A673 (cell line): ENCODE data around the gene BANF1. TPM values are rescaled to one million over a fixed set of nuclear protein-coding genes. Genes with fewer than 3 reads are reported as not detected.

ENCODE experiments used
- BruUV-seq: library from RNA; stranded (reverse); fragments of 400-500 nt; replicated peaks from 2 replicates; lab custom pipeline; 2021; lab: Mats Ljungman, UMichigan
- CTCF ChIA-PET: fragments of 300-600 bp; sonication (Branson Sonifier 250); formaldehyde crosslinking; loops from one replicate; lab custom pipeline; 2022; ENCODE audit warnings: antibody characterized with exemption; lab: Charles Lee
- POLR2A ChIA-PET: fragments of 300-600 bp; sonication (Branson Sonifier 250); formaldehyde crosslinking; loops from one replicate; lab custom pipeline; 2022; ENCODE audit warnings: antibody characterized with exemption; ENCODE audit not compliant: low non-redundant PET; lab: Charles Lee
- DNase-seq: peaks from one replicate; pipeline ENCODE4 v3.0.0-alpha.2; 2015; ENCODE audit warnings: low spot score
- H3K27ac ChIP-seq: fragments of 200-600 bp; sonication (generic); 2 replicates; pipeline ENCODE4 v1.5.1; 2016; ENCODE audit warnings: mixed run types, low read depth, mild to moderate bottlenecking, mixed read lengths, antibody characterized with exemption, low read length; ENCODE audit not compliant: poor library complexity, severe bottlenecking
- H3K27me3 ChIP-seq: fragments of 200-600 bp; sonication (generic); replicated peaks from 2 replicates; pipeline ENCODE4 v1.6.1; 2017; ENCODE audit warnings: mixed run types, low read depth, mild to moderate bottlenecking, mixed read lengths, antibody characterized with exemption, low read length; ENCODE audit not compliant: insufficient read depth, poor library complexity
- H3K36me3 ChIP-seq: fragments of 200-600 bp; sonication (generic); 2 replicates; pipeline ENCODE4 v1.6.1; 2016; ENCODE audit warnings: mixed run types, mild to moderate bottlenecking, mixed read lengths, antibody characterized with exemption, low read length; ENCODE audit not compliant: insufficient read depth, poor library complexity, severe bottlenecking
- H3K4me1 ChIP-seq: fragments of 200-600 bp; sonication (generic); 2 replicates; pipeline ENCODE4 v1.6.1; 2017; ENCODE audit warnings: mixed run types, mild to moderate bottlenecking, mixed read lengths, antibody characterized with exemption, low read length; ENCODE audit not compliant: insufficient read depth, poor library complexity, severe bottlenecking
- H3K4me3 ChIP-seq: fragments of 200-600 bp; sonication (generic); 2 replicates; pipeline ENCODE4 v1.5.1; 2016; ENCODE audit warnings: low read depth, mixed run types, mild to moderate bottlenecking, mixed read lengths, low read length; ENCODE audit not compliant: poor library complexity, severe bottlenecking
- H3K9me3 ChIP-seq: fragments of 200-600 bp; sonication (generic); 2 replicates; pipeline ENCODE4 v1.6.1; 2016; ENCODE audit warnings: mixed run types, low read depth, mild to moderate bottlenecking, mixed read lengths, antibody characterized with exemption, low read length; ENCODE audit not compliant: poor library complexity, severe bottlenecking
- EZH2 ChIP-seq: fragments of 200-600 bp; sonication (generic); IDR thresholded peaks from 2 replicates; pipeline ENCODE4 v1.6.1; 2017; ENCODE audit warnings: borderline replicate concordance, low read depth, mild to moderate bottlenecking, mixed read lengths, antibody characterized with exemption, low read length; ENCODE audit not compliant: poor library complexity, severe bottlenecking
- intact Hi-C: fragments of 100-400 bp; cut with micrococcal nuclease; formaldehyde crosslinking; loops from one replicate; pipeline ENCODE4 v1.10.0; 2022; ENCODE audit not compliant: unreplicated experiment
- total RNA-seq: library from RNA; stranded (reverse); gene quantifications from 2 replicates; pipeline ENCODE4 v1.2.3, GENCODE V29; 2021
- TF ChIP-seq, protein P1 (sequence below): fragments of 300-800, 200-600 bp; sonication (generic); conservative IDR thresholded peaks from 2 replicates; pipeline ENCODE4 v1.5.1; 2017; ENCODE audit warnings: low read depth, mild to moderate bottlenecking, antibody characterized with exemption, low read length, moderate library complexity, mixed read lengths

Gene BANF1
- total RNA-seq, 1 experiment from 2014 or later, result 556 TPM

- DNase-seq, result no peak
- BruUV-seq, result TSS peak; percentile 32
- Histone ChIP-seq H3K4me3 (no peak overlapping the region), H3K9me3 (no peaks in the 10 kb centered on the region), H3K27ac (no peak overlapping the region), H3K36me3 (peaks cover 58% of the 10 kb centered on the region), H3K27me3 (no peaks in the 10 kb centered on the region), H3K4me1 (peaks cover 8% of the 10 kb centered on the region)
- no peak for TF ChIP-seq EZH2
- TF ChIP-seq, protein P1, sequence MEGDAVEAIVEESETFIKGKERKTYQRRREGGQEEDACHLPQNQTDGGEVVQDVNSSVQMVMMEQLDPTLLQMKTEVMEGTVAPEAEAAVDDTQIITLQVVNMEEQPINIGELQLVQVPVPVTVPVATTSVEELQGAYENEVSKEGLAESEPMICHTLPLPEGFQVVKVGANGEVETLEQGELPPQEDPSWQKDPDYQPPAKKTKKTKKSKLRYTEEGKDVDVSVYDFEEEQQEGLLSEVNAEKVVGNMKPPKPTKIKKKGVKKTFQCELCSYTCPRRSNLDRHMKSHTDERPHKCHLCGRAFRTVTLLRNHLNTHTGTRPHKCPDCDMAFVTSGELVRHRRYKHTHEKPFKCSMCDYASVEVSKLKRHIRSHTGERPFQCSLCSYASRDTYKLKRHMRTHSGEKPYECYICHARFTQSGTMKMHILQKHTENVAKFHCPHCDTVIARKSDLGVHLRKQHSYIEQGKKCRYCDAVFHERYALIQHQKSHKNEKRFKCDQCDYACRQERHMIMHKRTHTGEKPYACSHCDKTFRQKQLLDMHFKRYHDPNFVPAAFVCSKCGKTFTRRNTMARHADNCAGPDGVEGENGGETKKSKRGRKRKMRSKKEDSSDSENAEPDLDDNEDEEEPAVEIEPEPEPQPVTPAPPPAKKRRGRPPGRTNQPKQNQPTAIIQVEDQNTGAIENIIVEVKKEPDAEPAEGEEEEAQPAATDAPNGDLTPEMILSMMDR, result no peak
- POLR2A ChIA-PET, result no interaction called here
- CTCF ChIA-PET, result no interaction called here
- intact Hi-C loops, result no loop called here
These were observed 36.1 kb upstream of the BANF1 start for GRCh38 chr11:65965986-65966762.

DNA sequence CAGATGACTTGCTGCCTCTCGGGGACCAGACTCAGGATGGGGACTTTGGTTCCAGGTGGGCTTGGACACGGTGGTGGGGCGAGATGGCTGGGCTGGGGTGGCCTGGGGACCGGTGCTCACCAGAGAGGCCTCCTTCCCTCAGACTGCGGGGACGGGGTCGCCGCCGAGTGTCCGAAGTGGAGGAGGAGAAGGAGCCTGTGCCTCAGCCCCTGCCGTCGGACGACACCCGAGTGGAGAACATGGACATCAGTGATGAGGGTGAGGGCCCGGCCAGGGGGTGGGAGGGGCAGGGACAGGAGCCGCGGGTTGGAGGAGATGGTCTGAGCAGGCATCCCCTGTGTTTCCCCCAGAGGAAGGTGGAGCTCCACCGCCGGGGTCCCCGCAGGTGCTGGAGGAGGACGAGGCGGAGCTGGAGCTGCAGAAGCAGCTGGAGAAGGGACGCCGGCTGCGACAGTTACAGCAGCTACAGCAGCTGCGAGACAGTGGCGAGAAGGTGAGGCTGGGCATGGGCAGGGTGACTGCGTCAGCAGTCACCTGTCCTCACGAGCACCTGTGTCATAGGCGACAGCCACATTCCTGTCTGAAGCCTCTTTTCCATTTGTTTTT lies 34.9 kb upstream of the BANF1 start:
- intact Hi-C loops, result no loop called here
- Histone ChIP-seq H3K36me3 (peaks cover 63% of the 10 kb centered on the region), H3K4me3 (no peak overlapping the region), H3K27me3 (no peaks in the 10 kb centered on the region), H3K9me3 (no peaks in the 10 kb centered on the region), H3K27ac (no peak overlapping the region), H3K4me1 (peaks cover 7% of the 10 kb centered on the region)
- ChIA-PET CTCF (no interaction called here), POLR2A (no interaction called here)
- no peak for DNase-seq
- TF ChIP-seq, protein P1, result no peak
- no peak for TF ChIP-seq EZH2
- BruUV-seq, result no TSS peak

GRCh38 chr11:65968600-65969482 lies 33.5 kb upstream of the BANF1 start:
- Histone ChIP-seq H3K27ac (no peak overlapping the region), H3K4me3 (no peak overlapping the region), H3K4me1 (no peaks in the 10 kb centered on the region), H3K36me3 (peaks cover 70% of the 10 kb centered on the region), H3K9me3 (no peaks in the 10 kb centered on the region), H3K27me3 (no peaks in the 10 kb centered on the region)
- no TSS peak for BruUV-seq
- DNase-seq, result no peak
- POLR2A ChIA-PET, result no interaction called here
- CTCF ChIA-PET, result no interaction called here
- intact Hi-C loops, result no loop called here
- TF ChIP-seq EZH2, result no peak
